CD4-positive, alpha-beta T cell treated with Interleukin-21 for 1 hour (primary cell): ENCODE data around the gene PITX3.
A peak's percentile ranks its signal among the peaks of the same experiment; 100 is the strongest.
"Not testable (repeated sequence)": the region's sequence is repeated elsewhere in the genome, so short reads cannot be mapped to it uniquely, and the experiment has no call there.

Experiments
- DNase-seq: peaks from one replicate; pipeline ENCODE4 v3.0.0-alpha.2; 2020

PITX3 gene

DNA sequence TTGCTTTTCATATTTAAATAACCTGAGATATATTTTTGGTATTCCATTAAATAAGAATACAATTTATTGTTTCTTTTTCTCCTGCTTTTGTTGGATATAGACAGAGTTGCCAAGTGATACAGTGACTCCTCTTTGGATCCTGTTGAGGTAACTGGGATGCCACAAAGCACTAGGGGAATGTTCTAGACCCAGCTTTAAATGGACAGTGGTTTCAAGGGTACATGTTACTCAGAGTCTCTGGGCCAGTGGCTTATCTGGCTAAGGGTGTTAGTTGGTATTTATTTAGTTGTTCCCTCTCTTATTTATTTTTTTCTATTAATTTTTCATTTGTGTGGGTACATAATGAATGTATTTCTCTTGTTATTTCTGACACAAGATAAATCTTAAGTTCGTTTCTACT is 13.1 kb upstream of the PITX3 start:
- no peak for DNase-seq

DNA sequence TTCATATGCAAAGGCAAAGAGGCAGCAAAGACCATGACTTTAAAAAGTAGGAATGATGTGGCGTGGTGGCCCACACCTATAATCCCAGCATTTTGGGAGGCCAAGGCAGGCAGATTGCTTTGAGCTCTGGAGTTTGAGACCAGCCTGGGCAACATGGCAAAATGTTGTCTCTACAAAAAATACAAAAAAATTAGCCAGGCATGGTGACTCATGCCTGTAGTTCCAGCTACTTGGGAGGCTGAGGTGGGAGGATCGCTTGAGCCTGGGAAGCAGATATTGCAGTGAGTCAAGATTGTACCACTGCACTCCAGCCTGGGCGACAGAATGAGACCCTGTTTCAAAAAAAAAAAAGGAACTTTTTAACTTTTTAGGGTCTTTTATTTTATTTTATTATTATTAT is 11.2 kb upstream of the PITX3 start:
- DNase-seq, result not testable (repeated sequence)

DNA sequence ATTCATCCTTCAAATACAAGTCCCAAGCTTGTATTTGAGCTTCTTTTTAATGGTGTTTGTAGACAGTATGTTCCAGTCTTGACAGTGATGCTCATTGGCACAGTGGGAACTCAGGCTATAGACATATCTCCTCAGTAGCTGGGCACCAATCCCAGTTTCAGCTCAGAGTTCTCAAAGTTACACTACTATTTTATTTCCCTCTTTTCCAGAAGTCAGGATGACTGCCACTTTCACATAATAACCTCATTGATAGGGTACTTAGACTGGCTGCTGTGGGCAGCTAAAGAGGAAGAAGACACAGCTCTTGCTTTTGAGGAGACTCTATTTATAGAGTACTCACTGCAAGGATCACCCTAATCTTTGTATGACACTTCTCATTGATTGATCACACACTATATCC is 6.4 kb upstream of the PITX3 start:
- DNase-seq, result no peak

GRCh38 chr10:102246261-102246660 is 4.9 kb upstream of the PITX3 start:
- DNase-seq, result no peak

- DNase-seq, result no peak
Observed at GRCh38 chr10:102245932-102246251, 4.6 kb upstream of the PITX3 start.

DNA sequence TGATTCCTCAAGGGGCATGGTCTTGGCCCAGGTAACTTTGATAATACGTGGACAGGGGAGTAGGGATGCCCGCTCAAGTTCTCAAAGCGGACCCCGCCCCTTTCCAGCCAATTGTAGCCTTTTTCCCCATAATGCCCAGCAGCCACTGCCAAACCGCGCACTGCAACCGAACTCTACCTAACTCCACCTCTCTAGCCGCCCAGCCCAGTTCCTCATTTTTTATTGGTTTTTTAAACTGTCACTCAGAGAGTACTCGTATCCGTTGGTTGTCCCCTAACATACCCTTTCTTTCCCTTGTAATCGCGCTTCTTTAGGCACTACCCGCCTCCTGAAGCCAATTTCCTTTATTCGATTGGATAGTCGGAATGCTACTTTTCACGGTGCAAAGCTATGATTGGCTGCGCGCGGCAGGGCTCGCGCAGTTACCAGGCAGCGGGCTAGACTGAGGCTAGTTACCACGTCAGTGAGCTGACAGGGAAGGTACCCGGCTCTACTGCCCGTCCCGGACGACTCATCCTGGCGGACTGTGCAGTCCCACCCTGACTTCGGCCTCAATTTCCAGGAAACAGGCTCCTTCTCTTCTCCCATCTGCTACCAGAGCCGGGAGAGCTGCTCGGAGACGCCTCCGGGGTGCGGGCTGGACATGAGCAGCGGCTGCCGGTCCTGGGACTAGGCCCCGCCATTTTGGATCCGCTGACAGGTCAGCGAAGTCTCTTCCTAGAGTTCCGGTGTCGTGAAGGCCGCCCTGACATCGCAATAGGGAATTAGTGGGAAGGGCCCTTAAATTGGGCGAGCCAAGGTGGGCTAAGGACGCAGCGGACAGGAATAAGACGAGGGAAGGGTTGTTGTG is 4.0 kb upstream of the PITX3 start, which contains the start of gene GBF1:
TSS of gene GBF1 (plus strand) at position 451 of the 850 bp plus-strand sequence. CDS start 13,407 bp downstream, outside the sequence.
- DNase-seq, result peak; percentile 99

DNA sequence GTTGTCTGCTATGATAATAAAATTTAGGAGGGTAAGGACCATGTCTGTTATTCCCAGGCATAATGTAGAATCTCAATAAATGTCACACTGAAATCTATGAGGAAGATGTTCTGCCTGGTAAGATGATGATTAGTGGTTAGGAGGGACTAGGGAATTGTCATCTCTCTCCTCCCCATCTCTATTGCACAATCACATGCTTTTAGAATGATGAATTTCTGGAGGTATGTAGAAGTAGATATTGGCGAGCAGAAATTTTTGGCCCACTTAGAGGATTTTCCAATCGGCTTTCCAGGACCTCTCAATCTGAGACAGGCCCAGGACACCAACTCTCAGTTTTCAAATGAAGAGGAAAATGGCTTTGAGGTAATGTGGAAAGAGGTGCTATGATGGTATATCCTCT is 2.0 kb upstream of the PITX3 start:
- DNase-seq, result no peak

- DNase-seq, result no peak
Observed at GRCh38 chr10:102242118-102242485, 790 bp upstream of the PITX3 start.

DNA sequence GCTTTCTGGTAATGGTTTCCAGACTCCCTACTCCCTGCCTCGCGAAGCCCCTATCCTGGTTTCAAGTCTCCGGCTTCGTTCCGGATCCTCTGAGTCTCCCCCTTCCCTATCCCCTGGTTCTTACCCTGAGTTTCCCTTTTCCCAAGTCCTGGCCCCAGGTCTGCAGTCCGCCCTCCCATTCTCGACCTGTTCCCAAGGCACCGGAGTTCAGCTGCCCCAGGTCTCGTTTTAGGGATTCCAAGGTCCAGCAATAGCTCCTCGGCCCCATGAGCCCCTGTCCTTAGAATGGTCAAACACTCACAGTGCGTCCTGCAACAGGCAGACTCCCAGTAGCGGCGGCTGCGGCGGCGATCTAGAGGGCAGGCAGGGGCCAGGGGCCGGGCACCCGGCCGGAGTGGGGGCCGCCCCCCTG is 274 bp downstream of the PITX3 start:
- no peak for DNase-seq

GRCh38 chr10:102240467-102241031 is 763 bp downstream of the PITX3 start:
- no peak for DNase-seq

GRCh38 chr10:102237711-102238252 is 3.5 kb downstream of the PITX3 start:
- DNase-seq, result no peak

GRCh38 chr10:102236006-102236405 is 5.3 kb downstream of the PITX3 start:
- no peak for DNase-seq

DNA sequence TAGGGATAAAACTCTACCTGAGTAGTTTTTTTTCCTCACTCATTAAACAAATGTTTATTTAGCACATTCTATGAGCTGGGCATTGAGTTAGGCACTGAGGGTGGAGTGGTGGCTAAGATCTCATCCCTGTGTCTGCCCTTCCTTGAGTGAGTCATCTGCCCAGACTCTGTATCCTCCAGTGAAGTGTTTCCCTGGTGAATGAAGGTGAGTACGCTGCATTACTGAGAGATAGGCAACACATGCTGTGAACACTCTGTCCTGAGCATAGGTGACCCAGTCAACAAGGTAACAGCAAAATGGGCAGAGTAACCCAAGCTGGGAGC is 5.8 kb downstream of the PITX3 start:
- no peak for DNase-seq

- no peak for DNase-seq
Observed at GRCh38 chr10:102234888-102235597, 6.3 kb downstream of the PITX3 start.

DNA sequence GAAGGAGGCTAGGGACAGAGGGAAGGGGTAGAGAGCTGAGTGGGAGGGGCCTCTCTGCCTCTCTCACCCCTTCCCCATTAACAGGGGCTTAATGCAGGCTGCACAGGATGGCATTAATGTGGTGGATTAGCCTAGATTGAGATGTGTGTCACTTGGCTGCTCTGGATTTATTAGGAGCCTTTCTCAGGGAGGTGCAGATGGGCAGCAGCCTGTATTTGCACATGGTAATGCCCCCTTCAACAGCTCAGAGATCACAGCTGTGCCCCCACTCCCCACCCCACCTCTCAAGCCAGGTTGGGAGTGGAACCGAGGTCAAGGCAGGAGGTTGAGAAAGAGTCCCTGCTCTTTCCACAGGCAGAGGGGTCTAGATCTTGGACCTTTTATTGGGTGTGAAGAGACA is 7.3 kb downstream of the PITX3 start:
- DNase-seq, result no peak

DNA sequence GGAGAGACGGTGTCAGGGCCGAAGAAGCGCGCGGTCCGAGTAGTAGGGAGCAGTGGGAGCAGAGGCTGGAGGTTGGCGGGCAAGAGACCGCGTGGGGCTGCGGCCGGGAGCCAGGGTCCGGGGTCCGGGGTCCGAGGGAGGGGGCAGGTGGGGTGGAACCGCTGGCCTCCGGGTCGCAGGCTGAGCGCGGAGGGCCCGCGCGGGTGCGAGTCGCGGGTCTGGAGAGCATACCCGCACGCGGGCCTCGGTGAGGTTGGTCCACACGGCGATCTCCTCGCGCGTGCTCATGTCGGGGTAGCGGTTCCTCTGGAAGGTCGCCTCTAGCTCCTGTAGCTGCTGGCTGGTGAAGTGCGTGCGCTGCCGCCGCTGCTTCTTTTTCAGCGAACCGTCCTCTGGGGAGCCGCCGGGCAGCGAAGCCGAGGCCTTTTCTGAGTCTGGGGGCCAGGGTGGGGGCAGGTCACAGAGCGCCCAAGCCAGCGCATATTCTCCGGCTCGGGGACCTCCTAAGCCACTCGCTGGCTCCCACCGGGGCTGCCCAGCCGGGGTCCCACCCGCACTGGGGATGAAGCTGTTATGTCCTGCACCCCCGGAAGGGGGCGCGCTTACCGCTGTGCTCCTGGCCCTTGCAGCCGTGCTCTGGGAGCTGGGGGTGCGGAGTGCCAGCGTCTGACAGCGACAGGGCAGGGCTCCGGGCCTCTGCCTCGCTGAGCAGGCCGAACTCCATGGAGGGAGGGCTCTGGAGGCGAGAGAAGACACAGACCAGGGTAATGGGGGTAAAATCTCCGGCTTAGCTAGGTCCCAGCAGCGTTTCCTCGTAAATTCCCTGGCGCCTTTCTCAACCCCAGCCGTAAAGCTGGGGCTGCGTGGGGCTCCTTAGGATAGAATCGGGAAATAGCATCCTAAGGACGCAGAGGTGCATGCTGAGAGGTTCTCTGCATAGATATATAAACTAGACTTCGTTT is 9.7 kb downstream of the PITX3 start:
- DNase-seq, result peak; percentile 71

DNA sequence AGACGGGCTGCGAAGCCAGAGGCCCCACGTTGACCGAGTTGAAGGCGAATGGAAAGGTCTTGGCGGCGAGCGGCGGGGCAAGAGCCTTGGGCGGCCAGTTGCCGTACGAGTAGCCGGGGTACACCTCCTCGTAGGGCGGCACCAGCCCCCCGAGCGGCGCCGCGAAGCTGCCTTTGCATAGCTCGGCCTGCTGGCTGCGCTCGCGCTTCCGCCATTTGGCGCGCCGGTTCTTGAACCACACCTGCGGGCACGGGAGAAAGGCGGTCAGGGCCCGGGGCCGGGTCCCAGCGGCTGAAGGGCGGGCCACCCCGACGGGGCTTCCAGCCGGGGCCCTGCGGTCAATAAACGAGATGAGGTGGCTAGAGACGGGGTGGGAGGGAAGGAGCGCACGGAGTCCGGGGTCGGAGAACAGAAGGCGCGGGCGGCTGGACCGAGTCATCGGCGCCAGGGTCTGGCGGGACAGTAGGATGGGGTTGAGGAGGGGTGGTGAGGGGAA is 10.4 kb downstream of the PITX3 start:
- DNase-seq, result peak; percentile 59

DNA sequence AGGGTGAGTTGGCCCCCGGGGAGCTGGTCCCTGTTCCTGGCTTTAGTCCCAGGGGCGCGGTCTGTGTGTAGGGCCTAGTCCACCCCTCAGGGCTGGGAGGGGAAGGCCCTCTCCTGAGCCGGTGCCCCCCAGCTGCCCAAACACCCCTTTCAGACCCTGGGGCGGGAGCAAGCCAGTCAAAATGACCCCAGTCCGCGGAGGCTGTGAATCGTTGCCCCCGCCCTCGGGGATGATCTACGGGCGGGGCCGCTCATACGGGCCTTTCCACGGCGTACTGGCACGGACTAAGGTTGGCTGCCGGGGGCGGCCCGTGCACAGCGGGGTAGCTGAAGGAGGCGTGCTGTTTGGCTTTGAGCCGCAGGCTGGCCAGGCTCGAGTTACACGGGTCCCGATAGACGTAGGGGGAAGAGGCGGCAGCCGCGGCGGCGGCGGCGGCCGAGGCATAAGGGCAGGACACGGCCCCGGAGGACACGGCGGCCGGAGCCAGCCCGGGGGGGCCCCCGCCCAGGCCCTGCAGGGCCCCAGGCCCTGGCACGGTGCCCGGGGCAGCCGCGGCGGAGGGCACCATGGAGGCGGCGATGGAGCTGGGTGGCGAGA is 10.9 kb downstream of the PITX3 start:
- peak; percentile 28 for DNase-seq

- peak; percentile 88 for DNase-seq
Observed at GRCh38 chr10:102229810-102230263, 11.5 kb downstream of the PITX3 start.

DNA sequence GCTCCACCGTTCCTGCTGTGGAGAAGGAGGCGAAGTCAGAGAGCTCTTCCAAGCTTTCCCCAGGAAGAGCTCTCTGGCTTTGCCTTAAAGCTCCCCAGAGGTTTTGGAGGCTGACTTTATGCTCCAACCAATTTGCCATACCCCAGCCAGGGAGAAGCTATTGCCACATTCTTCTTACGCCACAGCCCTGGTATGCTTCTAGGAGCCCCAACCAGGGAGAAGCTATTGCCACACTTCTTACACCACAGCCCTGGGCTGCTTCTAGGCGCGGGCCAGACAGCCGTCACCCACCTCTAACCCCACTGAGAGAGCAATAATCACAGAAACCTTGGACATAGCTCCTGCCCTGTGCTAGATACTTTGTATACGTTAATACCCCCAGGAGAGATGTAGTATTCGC is 14.3 kb downstream of the PITX3 start:
- no peak for DNase-seq

DNA sequence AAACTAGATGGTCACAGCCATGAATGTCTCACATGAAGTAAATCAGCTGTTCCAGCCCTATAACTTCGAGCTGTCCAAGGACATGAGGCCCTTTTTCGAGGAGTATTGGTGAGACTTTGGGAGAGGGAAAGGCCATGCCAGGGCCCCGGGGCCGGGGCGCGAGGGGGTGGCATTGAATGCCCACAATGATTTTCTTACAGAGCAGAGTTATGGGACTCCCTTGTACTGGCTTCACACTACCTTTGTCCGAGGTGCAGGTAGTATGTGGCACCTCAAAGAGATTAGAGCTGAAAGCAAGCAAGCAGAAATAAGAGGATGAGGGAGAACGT is 14.8 kb downstream of the PITX3 start:
- no peak for DNase-seq
